Measurements from ENCODE around the gene MPHOSPH10. TPM values are rescaled to one million over a fixed set of nuclear protein-coding genes. Genes with fewer than 3 reads are reported as not detected.

MPHOSPH10 gene
- polyA plus RNA-seq, 1 donor (not counting 4 experiments of a cell fraction or from before 2014, with no cell fraction given) = 20.3 TPM

- dilution Hi-C loops (cut with MboI; ENCODE audit: extremely low pct_ligation_motif_present, low sequenced_read_pairs) = no loop called here
- DNase-seq (ENCODE audit: low read depth, low spot score) (no peak), FAIRE-seq (no peak)
Observed at GRCh38 chr2:71190656-71191569, 60.5 kb downstream of the MPHOSPH10 start.

DNA sequence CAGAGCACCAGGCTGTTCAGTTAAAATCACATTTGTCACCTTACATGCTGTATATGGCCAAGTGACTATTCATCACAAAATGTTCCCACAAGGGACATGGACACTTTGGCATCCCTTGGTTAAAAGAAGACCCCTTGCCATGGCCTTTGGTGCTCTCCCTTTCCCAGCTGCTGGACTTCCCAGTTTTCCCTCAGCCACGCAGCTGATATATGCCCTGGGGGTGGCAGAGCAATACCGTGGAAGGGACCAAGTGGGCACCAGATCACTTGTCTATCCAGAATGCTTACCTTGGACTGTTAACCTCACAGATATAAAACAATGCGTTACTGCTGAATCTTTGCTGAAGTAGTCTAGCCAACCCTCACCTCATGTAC, 61.1 kb downstream of the MPHOSPH10 start:
- no peak for FAIRE-seq
- TF ChIP-seq EZH2 (IDR thresholded peaks at IDR 0.05; ENCODE audit: low read length) = no peak
- TF ChIP-seq, protein P1, sequence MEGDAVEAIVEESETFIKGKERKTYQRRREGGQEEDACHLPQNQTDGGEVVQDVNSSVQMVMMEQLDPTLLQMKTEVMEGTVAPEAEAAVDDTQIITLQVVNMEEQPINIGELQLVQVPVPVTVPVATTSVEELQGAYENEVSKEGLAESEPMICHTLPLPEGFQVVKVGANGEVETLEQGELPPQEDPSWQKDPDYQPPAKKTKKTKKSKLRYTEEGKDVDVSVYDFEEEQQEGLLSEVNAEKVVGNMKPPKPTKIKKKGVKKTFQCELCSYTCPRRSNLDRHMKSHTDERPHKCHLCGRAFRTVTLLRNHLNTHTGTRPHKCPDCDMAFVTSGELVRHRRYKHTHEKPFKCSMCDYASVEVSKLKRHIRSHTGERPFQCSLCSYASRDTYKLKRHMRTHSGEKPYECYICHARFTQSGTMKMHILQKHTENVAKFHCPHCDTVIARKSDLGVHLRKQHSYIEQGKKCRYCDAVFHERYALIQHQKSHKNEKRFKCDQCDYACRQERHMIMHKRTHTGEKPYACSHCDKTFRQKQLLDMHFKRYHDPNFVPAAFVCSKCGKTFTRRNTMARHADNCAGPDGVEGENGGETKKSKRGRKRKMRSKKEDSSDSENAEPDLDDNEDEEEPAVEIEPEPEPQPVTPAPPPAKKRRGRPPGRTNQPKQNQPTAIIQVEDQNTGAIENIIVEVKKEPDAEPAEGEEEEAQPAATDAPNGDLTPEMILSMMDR (optimal IDR thresholded peaks at IDR 0.05 in 1 of 3, IDR thresholded peaks at IDR 0.05 in 1 of 3, conservative IDR thresholded peaks at IDR 0.05 in 1 of 3; ENCODE audit: extremely low read depth in 1 of 3, insufficient read depth in 2 of 3, low read length in 3 of 3) = no peak

More at GRCh38 chr2:71190656-71191569, 60.5 kb downstream of the MPHOSPH10 start:
- Histone ChIP-seq H3K36me3 (ENCODE audit: control insufficient read depth in 2 of 2, extremely low read depth in 1 of 2, insufficient read depth in 2 of 2, low read length in 2 of 2) (no peaks in the 10 kb centered on the region), H4K20me1 (ENCODE audit: control insufficient read depth, extremely low read depth, insufficient read depth, low read length) (no peaks in the 10 kb centered on the region), H3K27ac (ENCODE audit: control insufficient read depth, insufficient read depth, low read length) (no peak overlapping the region), H3K9me1 (ENCODE audit: control insufficient read depth, extremely low read depth, insufficient read depth, low read length) (no peaks in the 10 kb centered on the region), H3K9ac (ENCODE audit: control insufficient read depth, extremely low read depth, insufficient read depth, low read length) (no peak overlapping the region), H3K79me2 (ENCODE audit: control insufficient read depth, insufficient read depth, low read length) (no peaks in the 10 kb centered on the region), H3K9me3 (ENCODE audit: control insufficient read depth, low read depth, low read length) (no peaks in the 10 kb centered on the region), H3K4me3 (ENCODE audit: control insufficient read depth in 2 of 3, extremely low read depth in 1 of 3, insufficient read depth in 2 of 3, low read depth in 1 of 3, low read length in 3 of 3) (no peak overlapping the region), H3K4me1 (ENCODE audit: control insufficient read depth, extremely low read depth, insufficient read depth, low read length) (no peaks in the 10 kb centered on the region), H3K27me3 (ENCODE audit: control insufficient read depth, extremely low read depth, insufficient read depth, low read length) (no peaks in the 10 kb centered on the region), H3K4me2 (ENCODE audit: control insufficient read depth, extremely low read depth, insufficient read depth, low read depth, low read length) (no peak overlapping the region), H2AFZ (ENCODE audit: control insufficient read depth, low read length) (no peak overlapping the region)
- TF ChIP-seq EZH2 (IDR thresholded peaks at IDR 0.05; ENCODE audit: low read length) = no peak
- TF ChIP-seq, protein P1 (optimal IDR thresholded peaks at IDR 0.05 in 1 of 3, IDR thresholded peaks at IDR 0.05 in 1 of 3, conservative IDR thresholded peaks at IDR 0.05 in 1 of 3; ENCODE audit: extremely low read depth in 1 of 3, insufficient read depth in 2 of 3, low read length in 3 of 3) = peak; percentile 22 to 48 (median 30)

More for the DNA sequence above, 61.1 kb downstream of the MPHOSPH10 start:
- no peak overlapping the region for H3K9ac ChIP-seq (ENCODE audit: control insufficient read depth, extremely low read depth, insufficient read depth, low read length)
- H3K4me1 ChIP-seq (ENCODE audit: control insufficient read depth, extremely low read depth, insufficient read depth, low read length) = no peaks in the 10 kb centered on the region
- no peak overlapping the region for H3K4me3 ChIP-seq (ENCODE audit: control insufficient read depth in 2 of 3, extremely low read depth in 1 of 3, insufficient read depth in 2 of 3, low read depth in 1 of 3, low read length in 3 of 3)
- H3K79me2 ChIP-seq (ENCODE audit: control insufficient read depth, insufficient read depth, low read length) = no peaks in the 10 kb centered on the region
- H2AFZ ChIP-seq (ENCODE audit: control insufficient read depth, low read length) = no peak overlapping the region
- H3K27me3 ChIP-seq (ENCODE audit: control insufficient read depth, extremely low read depth, insufficient read depth, low read length) = no peaks in the 10 kb centered on the region
- no peaks in the 10 kb centered on the region for H4K20me1 ChIP-seq (ENCODE audit: control insufficient read depth, extremely low read depth, insufficient read depth, low read length)
- no peak overlapping the region for H3K27ac ChIP-seq (ENCODE audit: control insufficient read depth, insufficient read depth, low read length)
- no peaks in the 10 kb centered on the region for H3K9me1 ChIP-seq (ENCODE audit: control insufficient read depth, extremely low read depth, insufficient read depth, low read length)
- H3K4me2 ChIP-seq (ENCODE audit: control insufficient read depth, extremely low read depth, insufficient read depth, low read depth, low read length) = no peak overlapping the region
- DNase-seq (ENCODE audit: low read depth, low spot score) = no peak
- no peaks in the 10 kb centered on the region for H3K9me3 ChIP-seq (ENCODE audit: control insufficient read depth, low read depth, low read length)
- H3K36me3 ChIP-seq (ENCODE audit: control insufficient read depth in 2 of 2, extremely low read depth in 1 of 2, insufficient read depth in 2 of 2, low read length in 2 of 2) = no peaks in the 10 kb centered on the region
- dilution Hi-C loops (cut with MboI; ENCODE audit: extremely low pct_ligation_motif_present, low sequenced_read_pairs) = no loop called here

Small RNA genes lying within 50 kb of the gene (small RNA-seq; reads per million reads assigned to genes)
- gene AC007881.1 (ENCODE audit: insufficient read length in 3 of 3, low read depth in 3 of 3, low replicate concordance in 1 of 3) = 0 reads per million in 3 experiments

Other genes starting within 250 kb of the MPHOSPH10 start
- 0.04 to 0.22 TPM in 2 of 3 replicates, not detected in the other for gene VAX2, start 230.1 kb upstream of the MPHOSPH10 start, polyA plus RNA-seq
- gene ATP6V1B1, start 194.7 kb upstream of the MPHOSPH10 start, polyA plus RNA-seq = 0.13 TPM in 1 of 3 replicates, not detected in the others
- 0.05 to 0.15 TPM in 2 of 3 replicates, not detected in the other for gene ANKRD53, start 152.0 kb upstream of the MPHOSPH10 start, polyA plus RNA-seq
- 66.3 to 78.8 TPM (median 66.6 TPM) in 3 replicates for gene TEX261, start 135.8 kb upstream of the MPHOSPH10 start, polyA plus RNA-seq
- 61.5 to 89.1 TPM (median 82.9 TPM) in 3 replicates for gene NAGK, start 62.0 kb upstream of the MPHOSPH10 start, polyA plus RNA-seq
- 4.5 to 7.4 TPM (median 6.4 TPM) in 3 replicates for gene MCEE, start 405 bp upstream of the MPHOSPH10 start, polyA plus RNA-seq
- gene PAIP2B, start 96.5 kb downstream of the MPHOSPH10 start, polyA plus RNA-seq = 0.99 to 1.7 TPM (median 1.4 TPM) in 3 replicates
- gene ZNF638, start 201.1 kb downstream of the MPHOSPH10 start, polyA plus RNA-seq = 44.3 to 66.5 TPM (median 53.0 TPM) in 3 replicates

Measured in keratinocyte (primary cell).